Thyroid gland (tissue), 4 donors: ENCODE data around the gene PTMS. TPM values are rescaled to one million over a fixed set of nuclear protein-coding genes. Genes with fewer than 3 reads are reported as not detected.

Source experiments
- DNase-seq, 2 donors: peaks; one replicate each; pipeline ENCODE4 v3.0.0-alpha.2; 2019
- H3K27ac ChIP-seq, 3 donors: fragments of 200-600 bp; sonication (generic); 1 replicate in 2 of 3; 2 replicates in 1 of 3; pipeline ENCODE4 v1.5.1; 2016 to 2019; ENCODE audit warnings: mild to moderate bottlenecking in 1 of 3, moderate library complexity in 1 of 3
- H3K27me3 ChIP-seq: fragments of 200-600 bp; sonication (generic); one replicate; pipeline ENCODE4 v1.5.1; 2019
- H3K36me3 ChIP-seq, 2 donors: fragments of 200-600 bp; sonication (generic); one replicate each; pipeline ENCODE4 v1.5.1; 2016 to 2019
- H3K4me1 ChIP-seq, 2 donors: fragments of 200-600 bp; sonication (generic); one replicate each; pipeline ENCODE4 v1.5.1; 2017 to 2019
- H3K4me3 ChIP-seq, 3 donors: fragments of 200-600 bp; sonication (generic); replicated peaks in 1 of 3; 1 replicate in 2 of 3; 2 replicates in 1 of 3; pipeline ENCODE4 v1.5.1; 2016; ENCODE audit warnings: mild to moderate bottlenecking in 1 of 3
- H3K9me3 ChIP-seq: fragments of 200-600 bp; sonication (generic); one replicate; pipeline ENCODE4 v1.5.1; 2017
- CTCF ChIP-seq, 6 experiments: fragments of 200-600 bp in 3 of 6; fragments of 450-650 bp in 3 of 6; sonication (generic) in 3 of 6; IDR thresholded peaks; one replicate each; pipeline ENCODE4 v1.5.1; 2016 to 2019; ENCODE audit warnings: antibody characterized with exemption in 6 of 6, mild to moderate bottlenecking in 2 of 6, inconsistent platforms in 1 of 6, moderate library complexity in 1 of 6
- POLR2A ChIP-seq, 2 donors: fragments of 450-650 bp; IDR thresholded peaks; one replicate each; pipeline ENCODE4 v1.6.1; 2017; ENCODE audit warnings: antibody characterized with exemption in 2 of 2, mild to moderate bottlenecking in 2 of 2, moderate library complexity in 1 of 2
- WGBS, 2 donors: methylation state at CpG; one replicate each; pipeline ENCODE4 v1.1.5; 2017; 5-methylcytosine and 5-hydroxymethylcytosine counted together
- intact Hi-C: fragments of 100-400 bp; cut with DNase I; formaldehyde crosslinking; loops from one replicate; pipeline ENCODE4 v1.15.1; 2023
- total RNA-seq, 4 donors: library from RNA; depleted of rRNA; stranded (reverse); fragments of >200 nt; gene quantifications; one replicate each; pipeline ENCODE4 v1.2.3, GENCODE V29; 2016

PTMS gene
- total RNA-seq, 4 donors from 2014 or later: 60.0 to 186 (median 103) TPM

DNA sequence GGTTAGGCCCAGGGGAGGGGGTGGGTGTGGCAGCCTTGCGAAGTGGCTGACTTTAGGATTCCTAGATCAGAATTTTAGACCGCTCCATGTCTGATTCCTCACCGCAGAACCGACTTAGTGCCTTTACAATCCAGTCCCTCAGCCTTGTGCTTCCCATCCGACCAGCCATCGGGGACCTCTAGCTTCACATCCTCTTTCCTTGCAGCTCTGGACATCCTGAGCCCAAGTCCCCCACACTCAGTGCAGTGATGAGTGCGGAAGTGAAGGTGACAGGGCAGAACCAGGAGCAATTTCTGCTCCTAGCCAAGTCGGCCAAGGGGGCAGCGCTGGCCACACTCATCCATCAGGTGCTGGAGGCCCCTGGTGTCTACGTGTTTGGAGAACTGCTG lies 41.8 kb upstream of the PTMS start:
- peak overlapping the region; percentile 51 to 69 (median 66) for H3K27ac ChIP-seq

DNA sequence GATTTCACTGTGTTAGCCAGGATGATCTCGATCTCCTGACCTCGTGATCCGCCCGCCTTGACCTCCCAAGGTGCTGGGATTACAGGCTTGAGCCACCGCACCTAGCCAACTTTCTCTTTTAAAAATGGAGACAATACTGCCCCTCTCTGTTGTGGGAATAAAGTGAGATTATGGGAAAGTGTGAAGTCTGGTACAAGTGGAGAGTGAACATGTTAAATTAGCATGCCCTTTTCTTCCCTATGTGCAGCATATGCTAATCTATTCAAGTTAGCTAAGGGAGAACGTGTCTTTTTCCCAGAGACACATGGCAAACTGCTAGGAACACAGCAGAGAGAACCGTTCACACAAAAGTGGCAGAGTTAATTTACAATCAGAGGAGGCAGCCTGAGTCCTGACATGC lies 40.8 kb upstream of the PTMS start:
- H3K9me3 ChIP-seq: no peaks in the 10 kb centered on the region
- peaks cover 4 to 11% of the 10 kb centered on the region in 2 donors for H3K4me1 ChIP-seq
- no peak for DNase-seq
- TF ChIP-seq POLR2A (IDR thresholded peaks at IDR 0.05) (no peak), CTCF (IDR thresholded peaks at IDR 0.05) (no peak)
- no peaks in the 10 kb centered on the region for H3K27me3 ChIP-seq
- no peak overlapping the region for H3K4me3 ChIP-seq
- peaks cover 25 to 26% of the 10 kb centered on the region in 2 donors for H3K36me3 ChIP-seq
- WGBS, 2 donors: 94 to 97% methylated on average over 7 of the region's 7 CpGs
- intact Hi-C loops: loop anchor here (5.0 to 10.0 kb wide), 2 partner anchors 33 to 61 kb away; partner anchors contain the start of gene ING4
- no peak overlapping the region for H3K27ac ChIP-seq

More for the DNA sequence above, 41.8 kb upstream of the PTMS start:
- no peak for TF ChIP-seq CTCF (IDR thresholded peaks at IDR 0.05)
- TF ChIP-seq POLR2A (IDR thresholded peaks at IDR 0.05): no peak
- H3K4me3 ChIP-seq: peak overlapping the region; percentile 29 to 47 (median 37)
- no peaks in the 10 kb centered on the region for H3K9me3 ChIP-seq
- intact Hi-C loops: loop anchor here (10.0 kb wide), 1 partner anchor 60 kb away; the partner anchor contains the start of gene ING4
- H3K36me3 ChIP-seq: peaks cover 15 to 17% of the 10 kb centered on the region in 2 donors
- H3K4me1 ChIP-seq: peaks cover 4 to 11% of the 10 kb centered on the region in 2 donors
- no peaks in the 10 kb centered on the region for H3K27me3 ChIP-seq
- DNase-seq: peak; percentile 19 to 26
- WGBS, 2 donors: 8 to 10% methylated on average over 9 to 10 of the region's 10 CpGs

- TF ChIP-seq POLR2A (IDR thresholded peaks at IDR 0.05): no peak
- TF ChIP-seq CTCF (IDR thresholded peaks at IDR 0.05): no peak
- no peak overlapping the region for H3K4me3 ChIP-seq
- no peaks in the 10 kb centered on the region for H3K27me3 ChIP-seq
- no peak overlapping the region for H3K27ac ChIP-seq
- DNase-seq: no peak
- H3K9me3 ChIP-seq: no peaks in the 10 kb centered on the region
- intact Hi-C loops: loop anchor here (5.0 to 10.0 kb wide), 2 partner anchors 37 to 64 kb away; partner anchors contain the start of gene ING4
- peaks cover 4 to 11% of the 10 kb centered on the region in 2 donors for H3K4me1 ChIP-seq
- WGBS, 2 donors: 93% methylated on average over 18 of the region's 18 CpGs
- H3K36me3 ChIP-seq: peaks cover 40 to 43% of the 10 kb centered on the region in 2 donors
Observed at GRCh38 chr12:6729186-6729585, 37.0 kb upstream of the PTMS start.

- no peaks in the 10 kb centered on the region for H3K27me3 ChIP-seq
- TF ChIP-seq POLR2A (IDR thresholded peaks at IDR 0.05) (no peak), CTCF (IDR thresholded peaks at IDR 0.05) (no peak)
- DNase-seq: no peak
- intact Hi-C loops: loop anchor here (5.0 kb wide), 1 partner anchor 52 kb away; no protein-coding TSS in a partner anchor
- no peak overlapping the region for H3K4me3 ChIP-seq
- peaks cover 0 to 2% of the 10 kb centered on the region in 2 donors for H3K4me1 ChIP-seq
- WGBS, 2 donors: 94 to 95% methylated on average over 8 of the region's 8 CpGs
- peaks cover 40 to 43% of the 10 kb centered on the region in 2 donors for H3K36me3 ChIP-seq
- H3K27ac ChIP-seq: no peak overlapping the region
- no peaks in the 10 kb centered on the region for H3K9me3 ChIP-seq
Observed at GRCh38 chr12:6730169-6730568, 36.0 kb upstream of the PTMS start.

DNA sequence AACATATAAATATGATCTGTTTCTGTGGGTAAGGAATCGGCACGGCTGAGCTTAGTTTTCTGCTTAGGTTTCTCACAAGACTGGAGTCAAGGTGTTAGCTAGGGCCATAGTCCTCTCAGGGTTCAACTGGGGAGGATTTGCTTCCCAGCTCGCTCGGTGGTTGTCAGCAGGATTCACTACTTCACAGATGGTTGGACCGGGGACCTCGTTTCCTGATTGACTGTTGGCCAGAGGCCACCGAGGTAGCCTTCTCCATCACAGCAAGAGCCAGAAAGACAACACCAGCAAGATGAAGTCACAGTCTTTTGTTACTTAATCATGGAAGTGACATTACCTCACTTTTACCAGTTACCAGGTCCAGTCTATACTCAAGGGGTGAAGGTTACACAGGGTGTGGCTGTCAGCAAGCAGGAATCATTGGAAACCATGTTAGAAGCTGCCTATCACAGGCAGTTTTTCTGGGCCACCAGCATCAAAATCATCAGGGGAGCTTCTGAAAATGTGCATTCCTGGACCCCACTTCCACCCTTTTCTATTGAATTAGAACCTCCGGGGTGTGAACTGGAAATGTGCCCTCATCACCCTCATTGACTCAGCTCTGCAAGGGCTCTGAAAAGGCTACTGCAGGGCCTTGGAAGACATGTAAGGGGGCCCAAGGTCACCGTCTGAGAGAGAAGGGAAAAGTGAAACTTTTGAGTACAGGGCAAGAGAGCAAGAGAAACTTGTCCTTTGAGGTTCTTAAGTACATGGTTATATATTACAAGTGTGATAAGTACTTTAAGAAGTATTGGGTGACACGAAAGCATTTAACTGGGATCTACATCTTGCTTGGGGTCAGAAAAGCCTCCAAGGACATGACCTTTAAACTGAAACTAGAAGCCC lies 31.4 kb upstream of the PTMS start:
- no peaks in the 10 kb centered on the region for H3K27me3 ChIP-seq
- no peaks in the 10 kb centered on the region for H3K4me1 ChIP-seq
- WGBS, 2 donors: 83 to 90% methylated on average over 10 of the region's 10 CpGs
- no peak for DNase-seq
- no peaks in the 10 kb centered on the region for H3K9me3 ChIP-seq
- H3K36me3 ChIP-seq: peaks cover 21 to 22% of the 10 kb centered on the region in 2 donors
- no peak overlapping the region for H3K27ac ChIP-seq
- TF ChIP-seq POLR2A (IDR thresholded peaks at IDR 0.05): no peak
- no peak for TF ChIP-seq CTCF (IDR thresholded peaks at IDR 0.05)
- H3K4me3 ChIP-seq: no peak overlapping the region
- intact Hi-C loops: loop anchor here (5.0 kb wide), 1 partner anchor 48 kb away; no protein-coding TSS in a partner anchor
